Memory B cell (primary cell): Measurements from ENCODE around the gene CST1.
"Not testable (repeated sequence)": the region's sequence is repeated elsewhere in the genome, so short reads cannot be mapped to it uniquely, and the experiment has no call there.

ENCODE experiments used
- ATAC-seq: fragments of 150-1000 bp; cut with Tn5 transposase; 2 replicates; pipeline ENCODE4 v1.10.0; 2021; ENCODE audit warnings: low read depth, mild to moderate bottlenecking, moderate library complexity
- DNase-seq, 2 donors: peaks; one replicate each; pipeline ENCODE4 v3.0.0; 2022; ENCODE audit warnings: low spot score in 2 of 2
- H3K27ac Mint-ChIP-seq: one replicate; pipeline ENCODE4 v1.8.0; 2022; ENCODE audit warnings: mild to moderate bottlenecking, moderate library complexity, mixed read lengths
- H3K27me3 Mint-ChIP-seq: one replicate; pipeline ENCODE4 v1.8.0; 2022; ENCODE audit warnings: mixed read lengths
- H3K36me3 Mint-ChIP-seq: one replicate; pipeline ENCODE4 v1.8.0; 2022; ENCODE audit warnings: mild to moderate bottlenecking, mixed read lengths
- H3K4me1 Mint-ChIP-seq: one replicate; pipeline ENCODE4 v1.8.0; 2022; ENCODE audit warnings: mixed read lengths
- H3K4me3 Mint-ChIP-seq: one replicate; pipeline ENCODE4 v1.8.0; 2022; ENCODE audit warnings: mild to moderate bottlenecking, moderate library complexity, mixed read lengths
- H3K9me3 Mint-ChIP-seq: one replicate; pipeline ENCODE4 v1.8.0; 2022; ENCODE audit warnings: mixed read lengths

The CST1 gene

GRCh38 chr20:23750786-23751185, at the start of gene CST1:
Gene CST1 (minus strand): TSS chr20:23750935. CDS start chr20:23750866, 69 bp downstream.
- not testable (repeated sequence) for DNase-seq, H3K9me3 Mint-ChIP-seq, H3K36me3 Mint-ChIP-seq, H3K27ac Mint-ChIP-seq, H3K27me3 Mint-ChIP-seq, H3K4me3 Mint-ChIP-seq, H3K4me1 Mint-ChIP-seq, ATAC-seq

GRCh38 chr20:23799216-23799847, 48.6 kb upstream of the CST1 start:
- not testable (repeated sequence) for ATAC-seq, H3K36me3 Mint-ChIP-seq, H3K4me1 Mint-ChIP-seq, H3K4me3 Mint-ChIP-seq, H3K27me3 Mint-ChIP-seq, H3K27ac Mint-ChIP-seq, H3K9me3 Mint-ChIP-seq, DNase-seq

- Mint-ChIP-seq H3K9me3 (no peaks in the 10 kb centered on the region), H3K4me1 (no peaks in the 10 kb centered on the region), H3K27me3 (peaks cover 4% of the 10 kb centered on the region), H3K4me3 (no peak overlapping the region), H3K27ac (no peak overlapping the region), H3K36me3 (no peaks in the 10 kb centered on the region)
- ATAC-seq (no peak), DNase-seq (no peak)
These were observed 44.8 kb upstream of the CST1 start for GRCh38 chr20:23795526-23795925.

- DNase-seq: no peak
- peaks cover 4% of the 10 kb centered on the region for H3K27me3 Mint-ChIP-seq
- no peaks in the 10 kb centered on the region for H3K36me3 Mint-ChIP-seq
- no peak for ATAC-seq
- no peaks in the 10 kb centered on the region for H3K4me1 Mint-ChIP-seq
- no peaks in the 10 kb centered on the region for H3K9me3 Mint-ChIP-seq
- no peak overlapping the region for H3K4me3 Mint-ChIP-seq
- no peak overlapping the region for H3K27ac Mint-ChIP-seq
These were observed 44.1 kb upstream of the CST1 start for GRCh38 chr20:23794841-23795240.

GRCh38 chr20:23794065-23794464, 43.3 kb upstream of the CST1 start:
- DNase-seq (no peak), ATAC-seq (no peak)
- H3K27ac Mint-ChIP-seq: no peak overlapping the region
- H3K27me3 Mint-ChIP-seq: peaks cover 4% of the 10 kb centered on the region
- H3K4me3 Mint-ChIP-seq: no peak overlapping the region
- no peaks in the 10 kb centered on the region for H3K4me1 Mint-ChIP-seq
- H3K36me3 Mint-ChIP-seq: no peaks in the 10 kb centered on the region
- H3K9me3 Mint-ChIP-seq: no peaks in the 10 kb centered on the region

- Mint-ChIP-seq H3K4me1 (no peaks in the 10 kb centered on the region), H3K27me3 (peaks cover 1% of the 10 kb centered on the region), H3K4me3 (no peak overlapping the region), H3K36me3 (peaks cover 2% of the 10 kb centered on the region), H3K27ac (no peak overlapping the region), H3K9me3 (peaks cover 1% of the 10 kb centered on the region)
- DNase-seq (no peak), ATAC-seq (no peak)
These were observed 32.7 kb upstream of the CST1 start for GRCh38 chr20:23783447-23783846.

GRCh38 chr20:23782366-23782983, 31.7 kb upstream of the CST1 start:
- Mint-ChIP-seq H3K27ac (no peak overlapping the region), H3K4me3 (no peak overlapping the region), H3K9me3 (peaks cover 1% of the 10 kb centered on the region), H3K27me3 (peaks cover 1% of the 10 kb centered on the region), H3K36me3 (peaks cover 2% of the 10 kb centered on the region), H3K4me1 (no peaks in the 10 kb centered on the region)
- ATAC-seq (no peak), DNase-seq (no peak)

- DNase-seq, H3K36me3 Mint-ChIP-seq, ATAC-seq, H3K27me3 Mint-ChIP-seq, H3K9me3 Mint-ChIP-seq, H3K4me1 Mint-ChIP-seq, H3K4me3 Mint-ChIP-seq, H3K27ac Mint-ChIP-seq: not testable (repeated sequence)
These were observed 27.9 kb upstream of the CST1 start for GRCh38 chr20:23778676-23779075.

- not testable (repeated sequence) for ATAC-seq
These were observed 26.6 kb upstream of the CST1 start for GRCh38 chr20:23777380-23777779.

GRCh38 chr20:23776067-23776771, 25.5 kb upstream of the CST1 start:
- H3K27me3 Mint-ChIP-seq: peaks cover 6% of the 10 kb centered on the region
- DNase-seq (no peak), ATAC-seq (no peak)
- H3K27ac Mint-ChIP-seq: no peak overlapping the region
- H3K4me1 Mint-ChIP-seq: no peaks in the 10 kb centered on the region
- no peaks in the 10 kb centered on the region for H3K9me3 Mint-ChIP-seq
- no peaks in the 10 kb centered on the region for H3K36me3 Mint-ChIP-seq
- H3K4me3 Mint-ChIP-seq: no peak overlapping the region

More at GRCh38 chr20:23777380-23777779, 26.6 kb upstream of the CST1 start:
- not testable (repeated sequence) for H3K9me3 Mint-ChIP-seq, H3K4me3 Mint-ChIP-seq, H3K4me1 Mint-ChIP-seq, H3K27me3 Mint-ChIP-seq, H3K36me3 Mint-ChIP-seq, DNase-seq, H3K27ac Mint-ChIP-seq

GRCh38 chr20:23774081-23774480, 23.3 kb upstream of the CST1 start:
- no peaks in the 10 kb centered on the region for H3K9me3 Mint-ChIP-seq
- H3K27ac Mint-ChIP-seq: no peak overlapping the region
- no peaks in the 10 kb centered on the region for H3K4me1 Mint-ChIP-seq
- DNase-seq (no peak), ATAC-seq (no peak)
- no peak overlapping the region for H3K4me3 Mint-ChIP-seq
- H3K27me3 Mint-ChIP-seq: peaks cover 6% of the 10 kb centered on the region
- no peaks in the 10 kb centered on the region for H3K36me3 Mint-ChIP-seq

- Mint-ChIP-seq H3K4me1 (no peaks in the 10 kb centered on the region), H3K4me3 (no peak overlapping the region), H3K27ac (no peak overlapping the region), H3K27me3 (peaks cover 6% of the 10 kb centered on the region), H3K9me3 (no peaks in the 10 kb centered on the region), H3K36me3 (no peaks in the 10 kb centered on the region)
- no peak for ATAC-seq
- DNase-seq: no peak
These were observed 22.8 kb upstream of the CST1 start for GRCh38 chr20:23773579-23773978.

GRCh38 chr20:23773127-23773526, 22.4 kb upstream of the CST1 start:
- H3K27me3 Mint-ChIP-seq: peaks cover 6% of the 10 kb centered on the region
- H3K27ac Mint-ChIP-seq: no peak overlapping the region
- DNase-seq (no peak), ATAC-seq (no peak)
- no peak overlapping the region for H3K4me3 Mint-ChIP-seq
- H3K4me1 Mint-ChIP-seq: no peaks in the 10 kb centered on the region
- no peaks in the 10 kb centered on the region for H3K36me3 Mint-ChIP-seq
- no peaks in the 10 kb centered on the region for H3K9me3 Mint-ChIP-seq

GRCh38 chr20:23772074-23772473, 21.3 kb upstream of the CST1 start:
- H3K27ac Mint-ChIP-seq: no peak overlapping the region
- no peaks in the 10 kb centered on the region for H3K4me1 Mint-ChIP-seq

More at GRCh38 chr20:23772074-23772473, 21.3 kb upstream of the CST1 start:
- H3K4me3 Mint-ChIP-seq: no peak overlapping the region
- peaks cover 6% of the 10 kb centered on the region for H3K27me3 Mint-ChIP-seq
- no peak for DNase-seq
- H3K36me3 Mint-ChIP-seq: no peaks in the 10 kb centered on the region
- no peaks in the 10 kb centered on the region for H3K9me3 Mint-ChIP-seq
- no peak for ATAC-seq
